ENCODE data around the gene CARMIL1. TPM values are rescaled to one million over a fixed set of nuclear protein-coding genes. Genes with fewer than 3 reads are reported as not detected.

Gene CARMIL1
- total and polyA plus RNA-seq, 2 of the 8 experiments (the other 6 are each of a cell fraction or from before 2014, with no cell fraction given): 20.3 to 40.4 TPM

- Histone ChIP-seq H3K23me2 (ENCODE audit: low read depth, low read length) (no peaks in the 10 kb centered on the region; the same call in 1 of the 2 replicates), H3K4me2 (ENCODE audit: insufficient read depth in 1 of 2, low read depth in 2 of 2, low read length in 2 of 2) (peak overlapping the region; percentile 15 to 22; a peak in 1 of 4 replicates), H3K56ac (replicated peaks; ENCODE audit: insufficient read length, low read depth, low read length) (no peak overlapping the region), H3K14ac (ENCODE audit: insufficient read length) (no peak overlapping the region), H3K27me3 (replicated peaks in 1 of 4; ENCODE audit: control insufficient read depth in 3 of 4, extremely low read depth in 1 of 4, insufficient read depth in 3 of 4, low read length in 3 of 4) (peaks cover 0 to 1% (median 0%) of the 10 kb centered on the region in 4 experiments; a peak in 1 of 7 replicates), H3K27ac (ENCODE audit: low read depth, low read length) (no peak overlapping the region), H4K8ac (ENCODE audit: extremely low read depth, insufficient read depth, low read length) (no peak overlapping the region), H4K20me1 (replicated peaks in 1 of 2; ENCODE audit: control insufficient read depth in 1 of 2, insufficient read depth in 2 of 2, low read length in 2 of 2) (peaks cover 0 to 6% of the 10 kb centered on the region in 2 experiments), H2BK12ac (ENCODE audit: low read depth, low read length) (no peak overlapping the region), H3K18ac (ENCODE audit: extremely low read depth, low read length) (no peak overlapping the region), H3K4me1 (replicated peaks in 1 of 4; ENCODE audit: control insufficient read depth in 3 of 4, insufficient read depth in 4 of 4, low read length in 3 of 4) (peaks cover 2 to 23% (median 13%) of the 10 kb centered on the region in 4 experiments; a peak in 5 of 7 replicates), H2BK15ac (ENCODE audit: low read length) (no peak overlapping the region), H3K23ac (ENCODE audit: insufficient read length) (no peak overlapping the region), H3K9ac (replicated peaks in 1 of 4; ENCODE audit: extremely low read depth in 1 of 4, low read depth in 3 of 4, low read length in 3 of 4) (no peak overlapping the region), H4K91ac (replicated peaks; ENCODE audit: insufficient read length, low read length) (no peak overlapping the region), H2AFZ (ENCODE audit: low read length) (no peak overlapping the region), H3K9me3 (ENCODE audit: insufficient read depth in 2 of 2, low read depth in 1 of 2, low read length in 1 of 2) (no peaks in the 10 kb centered on the region), H3K79me1 (ENCODE audit: low read depth, low read length) (peaks cover 3% of the 10 kb centered on the region; the same call in 1 of the 2 replicates), H3K4ac (replicated peaks; ENCODE audit: insufficient read length, low read depth, low read length) (no peak overlapping the region), H2BK120ac (replicated peaks; ENCODE audit: low read depth, low read length) (no peak overlapping the region), H4K5ac (ENCODE audit: insufficient read length, low read depth, low read length) (no peak overlapping the region), H3K36me3 (ENCODE audit: control insufficient read depth in 2 of 4, insufficient read depth in 4 of 4, low read length in 3 of 4) (no peaks in the 10 kb centered on the region), H2BK5ac (ENCODE audit: low read depth, low read length) (no peak overlapping the region), H2BK20ac (ENCODE audit: low read length) (no peak overlapping the region), H3K79me2 (ENCODE audit: control insufficient read depth in 1 of 2, insufficient read depth in 2 of 2, low read length in 2 of 2) (peaks cover 0 to 80% of the 10 kb centered on the region in 2 experiments; a peak in 2 of 4 replicates), H3K4me3 (ENCODE audit: extremely low read depth in 1 of 4, insufficient read depth in 2 of 4, low read depth in 3 of 4, low read length in 4 of 4) (peak overlapping the region in 1 of 4 experiments; percentile 1; a peak in 1 of 8 replicates), H2AK5ac (ENCODE audit: low read depth, low read length) (no peak overlapping the region)
- WGBS, 2 experiments (ENCODE audit: extremely low coverage in 1 of 2, insufficient coverage in 1 of 2, insufficient read length in 1 of 2, insufficient replicate concordance in 2 of 2, low coverage in 1 of 2, low lambda C conversion rate in 2 of 2, missing lambda C conversion rate in 1 of 2): 6% methylated on average over 2 of the region's 2 CpGs; no CpG with 5 or more reads in 1 of the 2 experiments
- CTCF ChIA-PET (ENCODE audit: partially characterized antibody): interaction anchor here (0.7 to 1.3 kb wide), 3 partner anchors 26 to 422 kb away, joined by 3 to 4 read pairs (median 3); no protein-coding TSS in a partner anchor
- FAIRE-seq: no peak
- POLR2A ChIA-PET (ENCODE audit: partially characterized antibody): interaction anchor here (1.1 kb wide), 1 partner anchor 8 kb away, joined by 4 read pairs; no protein-coding TSS in a partner anchor
- DNase-seq (ENCODE audit: low read depth in 1 of 2, low spot score in 2 of 2): no peak
- TF ChIP-seq EGR1 (IDR thresholded peaks at IDR 0.05; ENCODE audit: borderline replicate concordance, low read depth, low read length): no peak
- TF ChIP-seq RFX5 (IDR thresholded peaks at IDR 0.05; ENCODE audit: borderline replicate concordance, low read depth, low read length): no peak
- TF ChIP-seq KDM5A (IDR thresholded peaks at IDR 0.05; ENCODE audit: low read length): no peak
- TF ChIP-seq GTF2F1 (IDR thresholded peaks at IDR 0.05; ENCODE audit: borderline replicate concordance, low read depth, low read length): no peak
- no peak for TF ChIP-seq MAX (IDR thresholded peaks at IDR 0.05)
- no peak for TF ChIP-seq HDAC2 (IDR thresholded peaks at IDR 0.05; ENCODE audit: borderline replicate concordance in 1 of 2, low read depth in 2 of 2, low read length in 2 of 2)
- no peak for TF ChIP-seq BCL11A (IDR thresholded peaks at IDR 0.05; ENCODE audit: low read depth in 2 of 2, low read length in 2 of 2)
- no peak for TF ChIP-seq E2F6 (IDR thresholded peaks at IDR 0.05)
- no peak for TF ChIP-seq POLR2A (IDR thresholded peaks at IDR 0.05; ENCODE audit: control extremely low read depth in 1 of 2, low read depth in 2 of 2, low read length in 2 of 2)
- no peak for TF ChIP-seq KDM1A (IDR thresholded peaks at IDR 0.05; ENCODE audit: borderline replicate concordance, low read length)
- no peak for TF ChIP-seq BRCA1 (IDR thresholded peaks at IDR 0.05; ENCODE audit: low read depth, low read length)
- no peak for TF ChIP-seq TCF12 (IDR thresholded peaks at IDR 0.05; ENCODE audit: low read depth, low read length)
- no peak for TF ChIP-seq NANOG (IDR thresholded peaks at IDR 0.05; ENCODE audit: insufficient read depth, low read depth, low read length, poor library complexity, severe bottlenecking)
Observed at GRCh38 chr6:25312703-25313102, 33.5 kb downstream of the CARMIL1 start.

All from H1 (cell line).